Neural crest cell (in vitro differentiated cells): ENCODE measurements around the gene PLCXD3. TPM values are rescaled to one million over a fixed set of nuclear protein-coding genes. Genes with fewer than 3 reads are reported as not detected.

Experiments
- DNase-seq: peaks from one replicate; pipeline ENCODE4 v3.0.0; 2021; ENCODE audit warnings: low read depth, mixed read lengths, low spot score
- H3K27ac Mint-ChIP-seq: one replicate; pipeline ENCODE4 v1.8.0; 2021; ENCODE audit warnings: mild to moderate bottlenecking, mixed read lengths; ENCODE audit not compliant: unreplicated experiment
- H3K27me3 Mint-ChIP-seq: 2 replicates; pipeline ENCODE4 v1.8.0; 2021; ENCODE audit warnings: low read depth, mild to moderate bottlenecking, mixed read lengths
- H3K36me3 Mint-ChIP-seq: 2 replicates; pipeline ENCODE4 v1.8.0; 2021; ENCODE audit warnings: low read depth, mild to moderate bottlenecking, mixed read lengths
- H3K4me1 Mint-ChIP-seq: 2 replicates; pipeline ENCODE4 v1.8.0; 2021; ENCODE audit warnings: mixed read lengths
- H3K4me3 Mint-ChIP-seq: one replicate; pipeline ENCODE4 v1.8.0; 2021; ENCODE audit warnings: mild to moderate bottlenecking, mixed read lengths
- H3K9me3 Mint-ChIP-seq: 2 replicates; pipeline ENCODE4 v1.8.0; 2021; ENCODE audit warnings: mixed read lengths
- CTCF ChIP-seq: fragments of 200-600 bp; sonication (generic); conservative IDR thresholded peaks from 2 replicates; pipeline ENCODE4 v1.5.0; 2021; ENCODE audit warnings: antibody characterized with exemption, mild to moderate bottlenecking
- total RNA-seq: library from RNA; stranded (reverse); gene quantifications from 2 replicates; pipeline ENCODE4 v1.2.1, GENCODE V29; 2021

PLCXD3 gene
- total RNA-seq, 1 donor from 2014 or later = 0.07 TPM

- no peaks in the 10 kb centered on the region for H3K27me3 Mint-ChIP-seq
- no peaks in the 10 kb centered on the region for H3K9me3 Mint-ChIP-seq
- no peak overlapping the region for H3K27ac Mint-ChIP-seq
- no peaks in the 10 kb centered on the region for H3K4me1 Mint-ChIP-seq
- H3K4me3 Mint-ChIP-seq = no peak overlapping the region
- no peak for TF ChIP-seq CTCF
- no peaks in the 10 kb centered on the region for H3K36me3 Mint-ChIP-seq
- no peak for DNase-seq
These were observed 84.7 kb downstream of the PLCXD3 start for GRCh38 chr5:41425736-41426135.

GRCh38 chr5:41420492-41421067, 89.8 kb downstream of the PLCXD3 start:
- no peak overlapping the region for H3K4me3 Mint-ChIP-seq
- H3K27ac Mint-ChIP-seq = no peak overlapping the region
- H3K36me3 Mint-ChIP-seq = no peaks in the 10 kb centered on the region
- H3K4me1 Mint-ChIP-seq = no peaks in the 10 kb centered on the region
- no peaks in the 10 kb centered on the region for H3K27me3 Mint-ChIP-seq
- no peak for TF ChIP-seq CTCF
- DNase-seq = no peak
- no peaks in the 10 kb centered on the region for H3K9me3 Mint-ChIP-seq

- DNase-seq = no peak
These were observed 92.0 kb downstream of the PLCXD3 start for GRCh38 chr5:41418220-41419031.

GRCh38 chr5:41416336-41416735, 94.1 kb downstream of the PLCXD3 start:
- no peak overlapping the region for H3K27ac Mint-ChIP-seq
- H3K4me3 Mint-ChIP-seq = no peak overlapping the region
- H3K4me1 Mint-ChIP-seq = no peaks in the 10 kb centered on the region
- no peak for TF ChIP-seq CTCF
- no peaks in the 10 kb centered on the region for H3K36me3 Mint-ChIP-seq
- no peaks in the 10 kb centered on the region for H3K9me3 Mint-ChIP-seq
- DNase-seq = no peak
- H3K27me3 Mint-ChIP-seq = no peaks in the 10 kb centered on the region

More at GRCh38 chr5:41418220-41419031, 92.0 kb downstream of the PLCXD3 start:
- no peaks in the 10 kb centered on the region for H3K4me1 Mint-ChIP-seq
- no peaks in the 10 kb centered on the region for H3K27me3 Mint-ChIP-seq
- no peaks in the 10 kb centered on the region for H3K9me3 Mint-ChIP-seq
- no peaks in the 10 kb centered on the region for H3K36me3 Mint-ChIP-seq
- TF ChIP-seq CTCF = no peak
- no peak overlapping the region for H3K4me3 Mint-ChIP-seq
- no peak overlapping the region for H3K27ac Mint-ChIP-seq

GRCh38 chr5:41415242-41415641, 95.2 kb downstream of the PLCXD3 start:
- no peaks in the 10 kb centered on the region for H3K9me3 Mint-ChIP-seq
- no peaks in the 10 kb centered on the region for H3K4me1 Mint-ChIP-seq
- H3K4me3 Mint-ChIP-seq = no peak overlapping the region
- no peaks in the 10 kb centered on the region for H3K27me3 Mint-ChIP-seq
- no peak for TF ChIP-seq CTCF
- no peak for DNase-seq
- H3K27ac Mint-ChIP-seq = no peak overlapping the region
- H3K36me3 Mint-ChIP-seq = no peaks in the 10 kb centered on the region
